ENCODE measurements around the gene TRPV4. TPM values are rescaled to one million over a fixed set of nuclear protein-coding genes. Genes with fewer than 3 reads are reported as not detected.
A peak's percentile ranks its signal among the peaks of the same experiment; 100 is the strongest.

TRPV4 gene
- total and polyA plus RNA-seq, 5 experiments from 2014 or later: not detected

GRCh38 chr12:109808876-109809646 is 24.1 kb downstream of the TRPV4 start:
- Mint-ChIP-seq H3K36me3 (no peaks in the 10 kb centered on the region), H3K9me3 (no peaks in the 10 kb centered on the region), H3K4me1 (peaks cover 0 to 2% (median under 1%) of the 10 kb centered on the region in 4 donors), H3K4me3 (no peak overlapping the region), H3K27ac (no peak overlapping the region), H3K27me3 (no peaks in the 10 kb centered on the region)
- POLR2A ChIA-PET: no interaction called here
- DNase-seq (no peak), ATAC-seq (no peak)

GRCh38 chr12:109807954-109808643 is 25.1 kb downstream of the TRPV4 start:
- Mint-ChIP-seq H3K4me1 (peaks cover 0 to 2% (median under 1%) of the 10 kb centered on the region in 4 donors), H3K27ac (no peak overlapping the region), H3K36me3 (no peaks in the 10 kb centered on the region), H3K27me3 (no peaks in the 10 kb centered on the region), H3K9me3 (no peaks in the 10 kb centered on the region), H3K4me3 (no peak overlapping the region)
- ATAC-seq (no peak), DNase-seq (no peak)
- POLR2A ChIA-PET: interaction anchor here (0.6 kb wide), 1 partner anchor 57 kb away, joined by 6 read pairs; no protein-coding TSS in a partner anchor

GRCh38 chr12:109804820-109805761 is 28.1 kb downstream of the TRPV4 start:
- H3K27ac Mint-ChIP-seq: no peak overlapping the region
- POLR2A ChIA-PET: interaction anchor here (1.2 kb wide), 1 partner anchor 9 kb away, joined by 3 read pairs; no protein-coding TSS in a partner anchor
- H3K4me1 Mint-ChIP-seq: peaks cover 0 to 2% (median under 1%) of the 10 kb centered on the region in 4 donors
- H3K9me3 Mint-ChIP-seq: no peaks in the 10 kb centered on the region
- ATAC-seq (peak; percentile 79 to 93), DNase-seq (peak; percentile 47 to 85 (median 67))
- H3K36me3 Mint-ChIP-seq: no peaks in the 10 kb centered on the region
- no peaks in the 10 kb centered on the region for H3K27me3 Mint-ChIP-seq
- no peak overlapping the region for H3K4me3 Mint-ChIP-seq

GRCh38 chr12:109803678-109804077 is 29.5 kb downstream of the TRPV4 start:
- no peaks in the 10 kb centered on the region for H3K9me3 Mint-ChIP-seq
- H3K27me3 Mint-ChIP-seq: no peaks in the 10 kb centered on the region
- POLR2A ChIA-PET: no interaction called here
- no peak for ATAC-seq
- no peak for DNase-seq
- peaks cover 0 to 2% (median under 1%) of the 10 kb centered on the region in 4 donors for H3K4me1 Mint-ChIP-seq
- no peaks in the 10 kb centered on the region for H3K36me3 Mint-ChIP-seq
- H3K27ac Mint-ChIP-seq: no peak overlapping the region
- H3K4me3 Mint-ChIP-seq: no peak overlapping the region

GRCh38 chr12:109802828-109803227 is 30.4 kb downstream of the TRPV4 start:
- POLR2A ChIA-PET: no interaction called here
- DNase-seq: peak in 1 of 10 donors; percentile 14
- Mint-ChIP-seq H3K4me3 (no peak overlapping the region), H3K27me3 (peaks cover 0 to 4% (median 0%) of the 10 kb centered on the region in 5 donors), H3K9me3 (no peaks in the 10 kb centered on the region), H3K27ac (peak overlapping the region in 1 of 10 donors; percentile 25), H3K36me3 (no peaks in the 10 kb centered on the region), H3K4me1 (peaks cover 0 to 2% (median under 1%) of the 10 kb centered on the region in 4 donors)
- ATAC-seq: no peak

GRCh38 chr12:109800536-109800935 is 32.7 kb downstream of the TRPV4 start:
- Mint-ChIP-seq H3K27me3 (peaks cover 0 to 4% (median 1%) of the 10 kb centered on the region in 5 donors), H3K9me3 (no peaks in the 10 kb centered on the region), H3K27ac (no peak overlapping the region), H3K4me1 (peaks cover 0 to 2% (median under 1%) of the 10 kb centered on the region in 4 donors), H3K4me3 (no peak overlapping the region), H3K36me3 (no peaks in the 10 kb centered on the region)
- ATAC-seq (no peak), DNase-seq (peak in 1 of 10 donors; percentile 30)
- POLR2A ChIA-PET: no interaction called here

GRCh38 chr12:109798691-109799090 is 34.5 kb downstream of the TRPV4 start:
- ATAC-seq (no peak), DNase-seq (no peak)
- Mint-ChIP-seq H3K27ac (no peak overlapping the region), H3K4me3 (no peak overlapping the region), H3K36me3 (no peaks in the 10 kb centered on the region), H3K9me3 (no peaks in the 10 kb centered on the region), H3K27me3 (peaks cover 0 to 7% (median 4%) of the 10 kb centered on the region in 5 donors), H3K4me1 (no peaks in the 10 kb centered on the region)
- POLR2A ChIA-PET: no interaction called here

- H3K4me3 Mint-ChIP-seq: no peak overlapping the region
- H3K27me3 Mint-ChIP-seq: peaks cover under 1 to 12% (median 10%) of the 10 kb centered on the region in 5 donors
- no peaks in the 10 kb centered on the region for H3K9me3 Mint-ChIP-seq
- POLR2A ChIA-PET: no interaction called here
- peak in 1 of 10 donors; percentile 42 for DNase-seq
- no peak overlapping the region for H3K27ac Mint-ChIP-seq
- H3K36me3 Mint-ChIP-seq: no peaks in the 10 kb centered on the region
- ATAC-seq: no peak
- H3K4me1 Mint-ChIP-seq: no peaks in the 10 kb centered on the region
Measured at GRCh38 chr12:109797905-109798669, 35.1 kb downstream of the TRPV4 start.

- POLR2A ChIA-PET: interaction anchor here (1.3 kb wide), 1 partner anchor 9 kb away, joined by 3 read pairs; no protein-coding TSS in a partner anchor
- Mint-ChIP-seq H3K36me3 (no peaks in the 10 kb centered on the region), H3K27me3 (peaks cover 4 to 18% (median 13%) of the 10 kb centered on the region in 5 donors), H3K27ac (no peak overlapping the region), H3K4me1 (no peaks in the 10 kb centered on the region), H3K4me3 (no peak overlapping the region), H3K9me3 (no peaks in the 10 kb centered on the region)
- no peak for DNase-seq
- ATAC-seq: no peak
Measured at GRCh38 chr12:109796057-109796456, 37.1 kb downstream of the TRPV4 start.

GRCh38 chr12:109795023-109795422 is 38.2 kb downstream of the TRPV4 start:
- Mint-ChIP-seq H3K4me3 (no peak overlapping the region), H3K9me3 (no peaks in the 10 kb centered on the region), H3K27me3 (peaks cover 5 to 18% (median 15%) of the 10 kb centered on the region in 5 donors), H3K36me3 (no peaks in the 10 kb centered on the region), H3K27ac (no peak overlapping the region), H3K4me1 (no peaks in the 10 kb centered on the region)
- ATAC-seq (no peak), DNase-seq (no peak)
- POLR2A ChIA-PET: interaction anchor here (1.3 kb wide), 1 partner anchor 10 kb away, joined by 3 read pairs; no protein-coding TSS in a partner anchor

GRCh38 chr12:109793826-109794501 is 39.2 kb downstream of the TRPV4 start:
- no peaks in the 10 kb centered on the region for H3K4me1 Mint-ChIP-seq
- H3K9me3 Mint-ChIP-seq: no peaks in the 10 kb centered on the region
- DNase-seq: peak in 1 of 10 donors; percentile 35
- H3K27ac Mint-ChIP-seq: no peak overlapping the region
- no peak for ATAC-seq
- peaks cover 6 to 21% (median 15%) of the 10 kb centered on the region in 5 donors for H3K27me3 Mint-ChIP-seq
- no peak overlapping the region for H3K4me3 Mint-ChIP-seq
- POLR2A ChIA-PET: interaction anchor here (0.6 kb wide), 1 partner anchor 89 kb away, joined by 5 read pairs; no protein-coding TSS in a partner anchor
- H3K36me3 Mint-ChIP-seq: no peaks in the 10 kb centered on the region

All from naive thymus-derived CD8-positive, alpha-beta T cell (primary cell).